ENCODE results near the gene IL6.

Gene IL6

DNA sequence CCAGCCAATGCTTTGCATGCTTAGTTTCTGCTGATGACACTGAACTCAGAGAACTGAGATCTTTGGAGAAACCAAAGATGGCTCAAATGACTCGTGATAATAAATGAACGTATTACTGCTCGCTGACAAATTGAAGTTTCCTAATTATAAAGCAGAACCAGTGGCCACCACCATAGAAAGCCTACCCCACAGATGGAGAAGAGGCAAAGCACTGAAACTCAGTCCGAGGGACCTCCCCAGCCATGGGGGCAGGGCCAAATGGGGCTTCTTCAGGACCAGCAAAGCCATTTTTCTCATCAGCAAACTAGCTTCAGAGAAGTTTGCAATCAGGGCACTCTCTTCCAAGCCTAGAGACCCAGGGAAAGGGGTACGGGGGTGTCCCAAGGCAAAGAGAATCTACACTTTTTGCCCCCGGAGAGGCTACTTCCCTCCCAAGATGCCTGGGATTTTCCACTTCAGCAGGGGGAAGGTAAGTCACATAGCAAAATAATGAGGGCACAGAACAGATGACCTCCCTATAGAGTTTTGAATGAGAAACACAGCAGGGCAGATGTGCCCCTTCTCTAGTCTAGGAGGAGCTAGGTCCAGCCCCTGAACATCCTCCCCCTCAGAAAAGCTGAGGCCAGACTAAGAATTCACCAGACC, 4.3 kb upstream of the IL6 start:
- no peak overlapping the region for H3K27ac ChIP-seq (replicated peaks)
- peaks cover 8% of the 10 kb centered on the region for H3K27me3 ChIP-seq (ENCODE audit: insufficient read depth, poor library complexity, severe bottlenecking)
- DNase-seq (ENCODE audit: low read depth in 1 of 2, low spot score in 1 of 2) = no peak
- H3K4me3 ChIP-seq (replicated peaks; ENCODE audit: insufficient read depth, low read length) = no peak overlapping the region
- TF ChIP-seq POLR2AphosphoS5 (IDR thresholded peaks at IDR 0.05; ENCODE audit: low read depth) = no peak
- no peak for TF ChIP-seq SPI1 (IDR thresholded peaks at IDR 0.05; ENCODE audit: borderline replicate concordance, low read depth)
- TF ChIP-seq GABPA (IDR thresholded peaks at IDR 0.05; ENCODE audit: low read depth) = no peak
- TF ChIP-seq, protein P1, sequence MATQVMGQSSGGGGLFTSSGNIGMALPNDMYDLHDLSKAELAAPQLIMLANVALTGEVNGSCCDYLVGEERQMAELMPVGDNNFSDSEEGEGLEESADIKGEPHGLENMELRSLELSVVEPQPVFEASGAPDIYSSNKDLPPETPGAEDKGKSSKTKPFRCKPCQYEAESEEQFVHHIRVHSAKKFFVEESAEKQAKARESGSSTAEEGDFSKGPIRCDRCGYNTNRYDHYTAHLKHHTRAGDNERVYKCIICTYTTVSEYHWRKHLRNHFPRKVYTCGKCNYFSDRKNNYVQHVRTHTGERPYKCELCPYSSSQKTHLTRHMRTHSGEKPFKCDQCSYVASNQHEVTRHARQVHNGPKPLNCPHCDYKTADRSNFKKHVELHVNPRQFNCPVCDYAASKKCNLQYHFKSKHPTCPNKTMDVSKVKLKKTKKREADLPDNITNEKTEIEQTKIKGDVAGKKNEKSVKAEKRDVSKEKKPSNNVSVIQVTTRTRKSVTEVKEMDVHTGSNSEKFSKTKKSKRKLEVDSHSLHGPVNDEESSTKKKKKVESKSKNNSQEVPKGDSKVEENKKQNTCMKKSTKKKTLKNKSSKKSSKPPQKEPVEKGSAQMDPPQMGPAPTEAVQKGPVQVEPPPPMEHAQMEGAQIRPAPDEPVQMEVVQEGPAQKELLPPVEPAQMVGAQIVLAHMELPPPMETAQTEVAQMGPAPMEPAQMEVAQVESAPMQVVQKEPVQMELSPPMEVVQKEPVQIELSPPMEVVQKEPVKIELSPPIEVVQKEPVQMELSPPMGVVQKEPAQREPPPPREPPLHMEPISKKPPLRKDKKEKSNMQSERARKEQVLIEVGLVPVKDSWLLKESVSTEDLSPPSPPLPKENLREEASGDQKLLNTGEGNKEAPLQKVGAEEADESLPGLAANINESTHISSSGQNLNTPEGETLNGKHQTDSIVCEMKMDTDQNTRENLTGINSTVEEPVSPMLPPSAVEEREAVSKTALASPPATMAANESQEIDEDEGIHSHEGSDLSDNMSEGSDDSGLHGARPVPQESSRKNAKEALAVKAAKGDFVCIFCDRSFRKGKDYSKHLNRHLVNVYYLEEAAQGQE (IDR thresholded peaks at IDR 0.05; ENCODE audit: insufficient replicate concordance, low read depth) = no peak
- TF ChIP-seq, protein P2, sequence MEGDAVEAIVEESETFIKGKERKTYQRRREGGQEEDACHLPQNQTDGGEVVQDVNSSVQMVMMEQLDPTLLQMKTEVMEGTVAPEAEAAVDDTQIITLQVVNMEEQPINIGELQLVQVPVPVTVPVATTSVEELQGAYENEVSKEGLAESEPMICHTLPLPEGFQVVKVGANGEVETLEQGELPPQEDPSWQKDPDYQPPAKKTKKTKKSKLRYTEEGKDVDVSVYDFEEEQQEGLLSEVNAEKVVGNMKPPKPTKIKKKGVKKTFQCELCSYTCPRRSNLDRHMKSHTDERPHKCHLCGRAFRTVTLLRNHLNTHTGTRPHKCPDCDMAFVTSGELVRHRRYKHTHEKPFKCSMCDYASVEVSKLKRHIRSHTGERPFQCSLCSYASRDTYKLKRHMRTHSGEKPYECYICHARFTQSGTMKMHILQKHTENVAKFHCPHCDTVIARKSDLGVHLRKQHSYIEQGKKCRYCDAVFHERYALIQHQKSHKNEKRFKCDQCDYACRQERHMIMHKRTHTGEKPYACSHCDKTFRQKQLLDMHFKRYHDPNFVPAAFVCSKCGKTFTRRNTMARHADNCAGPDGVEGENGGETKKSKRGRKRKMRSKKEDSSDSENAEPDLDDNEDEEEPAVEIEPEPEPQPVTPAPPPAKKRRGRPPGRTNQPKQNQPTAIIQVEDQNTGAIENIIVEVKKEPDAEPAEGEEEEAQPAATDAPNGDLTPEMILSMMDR (IDR thresholded peaks at IDR 0.05; ENCODE audit: insufficient read depth, low read length) = no peak

DNA sequence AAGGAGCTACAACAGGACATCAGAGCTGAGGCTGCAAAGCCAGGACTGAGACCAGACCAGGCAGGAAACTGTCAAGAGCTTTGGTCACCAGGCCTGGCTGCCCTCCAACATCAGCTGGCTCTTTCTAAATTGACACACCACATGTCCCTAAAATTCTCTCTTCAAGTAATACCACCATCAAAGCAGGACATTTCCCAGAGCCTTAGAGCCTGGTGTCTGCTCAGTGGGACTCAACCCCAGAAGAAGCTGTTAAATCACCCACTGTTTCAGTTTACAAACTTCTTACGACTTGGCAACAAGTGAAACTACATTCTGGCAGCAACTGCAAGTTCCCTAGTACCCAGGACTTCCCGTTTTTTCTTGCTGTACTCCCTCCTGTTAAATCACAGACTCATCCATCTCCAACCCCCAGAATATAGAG, 3.8 kb upstream of the IL6 start:
- Histone ChIP-seq H3K27ac (replicated peaks) (no peak overlapping the region), H3K27me3 (ENCODE audit: insufficient read depth, poor library complexity, severe bottlenecking) (peaks cover 11% of the 10 kb centered on the region), H3K4me3 (replicated peaks; ENCODE audit: insufficient read depth, low read length) (no peak overlapping the region)
- peak; percentile 91 for TF ChIP-seq SPI1 (IDR thresholded peaks at IDR 0.05; ENCODE audit: borderline replicate concordance, low read depth)
- TF ChIP-seq, protein P1 (IDR thresholded peaks at IDR 0.05; ENCODE audit: insufficient replicate concordance, low read depth) = no peak
- peak in 1 of 2 experiments; percentile 21 for DNase-seq (ENCODE audit: low read depth in 1 of 2, low spot score in 1 of 2)

DNA sequence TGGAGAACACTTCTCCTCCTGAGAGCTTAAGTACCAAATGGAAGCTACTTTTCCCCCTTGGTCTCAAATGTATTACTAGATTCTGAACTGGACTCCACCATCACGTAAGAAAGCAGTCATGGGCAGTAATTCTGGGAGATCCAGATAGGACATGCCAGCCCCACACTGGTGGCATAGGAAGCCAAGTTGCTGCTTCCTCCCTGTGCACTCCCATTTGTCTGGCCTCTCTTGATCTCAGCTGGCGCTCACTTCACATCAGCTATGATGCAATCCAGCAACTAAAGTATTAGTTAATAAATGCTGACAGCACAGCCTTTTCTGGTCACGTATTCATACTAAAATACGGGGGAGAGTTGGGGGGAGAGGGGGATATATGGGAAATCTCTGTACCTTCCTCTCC, 3.4 kb upstream of the IL6 start:
- DNase-seq (ENCODE audit: low read depth in 1 of 2, low spot score in 1 of 2) = peak in 1 of 2 experiments; percentile 33
- no peak overlapping the region for H3K4me3 ChIP-seq (replicated peaks; ENCODE audit: insufficient read depth, low read length)
- TF ChIP-seq, protein P1 (IDR thresholded peaks at IDR 0.05; ENCODE audit: insufficient replicate concordance, low read depth) = no peak
- TF ChIP-seq, protein P2 (IDR thresholded peaks at IDR 0.05; ENCODE audit: insufficient read depth, low read length) = no peak
- TF ChIP-seq POLR2AphosphoS5 (IDR thresholded peaks at IDR 0.05; ENCODE audit: low read depth) (no peak), GABPA (IDR thresholded peaks at IDR 0.05; ENCODE audit: low read depth) (no peak), SPI1 (IDR thresholded peaks at IDR 0.05; ENCODE audit: borderline replicate concordance, low read depth) (no peak)
- no peak overlapping the region for H3K27ac ChIP-seq (replicated peaks)
- peaks cover 15% of the 10 kb centered on the region for H3K27me3 ChIP-seq (ENCODE audit: insufficient read depth, poor library complexity, severe bottlenecking)
